Fibroblast of skin of back (primary cell): ENCODE data around the gene SULF2.

Experiments used
- DNase-seq: peaks from one replicate; pipeline ENCODE4 v3.0.0-alpha.2; 2013

Gene SULF2

DNA sequence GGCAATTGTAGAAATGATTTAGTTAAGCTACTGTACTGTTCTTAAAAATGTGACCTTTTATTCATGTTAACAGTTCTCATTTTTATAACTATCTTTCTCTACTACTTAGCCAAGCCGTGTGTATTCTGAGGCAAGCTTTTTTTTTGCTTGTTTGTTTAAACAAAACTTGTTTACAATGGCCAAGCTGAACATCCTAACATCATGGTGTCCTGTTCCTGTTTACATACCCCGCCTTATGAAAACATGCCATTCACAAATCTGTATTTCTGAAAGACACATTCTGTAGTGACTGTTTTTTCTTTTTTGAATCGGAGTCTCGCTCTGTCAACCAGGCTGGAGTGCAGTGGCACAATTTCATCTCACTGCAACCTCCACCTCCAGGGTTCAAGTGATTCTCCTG is 142.7 kb downstream of the SULF2 start:
- no peak for DNase-seq

GRCh38 chr20:47642118-47642517 is 143.2 kb downstream of the SULF2 start:
- DNase-seq: no peak

- DNase-seq: no peak
Measured at GRCh38 chr20:47638851-47639250, 146.4 kb downstream of the SULF2 start.

- DNase-seq: no peak
Measured at GRCh38 chr20:47635256-47635655, 150.0 kb downstream of the SULF2 start.

- DNase-seq: no peak
Measured at GRCh38 chr20:47631078-47631477, 154.2 kb downstream of the SULF2 start.

DNA sequence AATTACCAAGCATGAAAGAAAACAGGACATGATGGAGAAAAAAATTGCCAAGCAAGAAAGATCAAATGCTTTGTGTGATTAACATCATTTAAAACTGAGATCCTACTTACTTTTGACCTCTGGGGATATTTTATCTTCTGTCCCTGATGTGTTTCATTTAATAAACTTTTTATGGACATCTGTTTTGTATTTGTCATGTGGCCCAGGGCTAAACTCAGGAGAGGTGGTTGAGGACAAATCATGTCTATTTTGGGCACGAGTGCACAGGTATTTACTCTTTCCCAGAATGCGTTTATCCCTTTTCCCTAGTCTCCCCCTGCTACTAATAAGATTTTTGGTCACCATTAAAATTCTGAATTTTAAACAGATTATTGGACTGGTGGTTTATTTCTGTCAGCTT is 155.4 kb downstream of the SULF2 start:
- DNase-seq: no peak

DNA sequence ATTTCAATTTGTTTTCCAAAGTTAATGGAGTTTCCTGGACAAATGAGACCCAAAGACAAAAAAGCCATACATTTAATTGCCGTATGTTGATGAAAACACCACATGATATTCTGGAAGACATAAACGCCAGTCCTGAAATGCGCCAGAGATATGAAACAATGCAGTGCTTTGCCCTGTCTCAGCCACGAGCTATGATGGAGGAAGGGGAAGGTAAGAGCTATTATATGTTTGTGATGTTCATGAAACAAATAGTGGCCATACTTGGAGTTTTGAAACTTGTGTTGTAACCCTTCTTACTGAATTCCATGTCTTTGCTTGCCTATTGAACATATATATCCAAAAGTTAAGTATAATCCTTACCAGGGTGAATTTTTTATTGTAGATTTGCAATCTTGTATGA is 157.7 kb downstream of the SULF2 start:
- no peak for DNase-seq

GRCh38 chr20:47623206-47623605 is 162.1 kb downstream of the SULF2 start:
- DNase-seq: no peak

GRCh38 chr20:47622118-47622665 is 163.1 kb downstream of the SULF2 start:
- no peak for DNase-seq

DNA sequence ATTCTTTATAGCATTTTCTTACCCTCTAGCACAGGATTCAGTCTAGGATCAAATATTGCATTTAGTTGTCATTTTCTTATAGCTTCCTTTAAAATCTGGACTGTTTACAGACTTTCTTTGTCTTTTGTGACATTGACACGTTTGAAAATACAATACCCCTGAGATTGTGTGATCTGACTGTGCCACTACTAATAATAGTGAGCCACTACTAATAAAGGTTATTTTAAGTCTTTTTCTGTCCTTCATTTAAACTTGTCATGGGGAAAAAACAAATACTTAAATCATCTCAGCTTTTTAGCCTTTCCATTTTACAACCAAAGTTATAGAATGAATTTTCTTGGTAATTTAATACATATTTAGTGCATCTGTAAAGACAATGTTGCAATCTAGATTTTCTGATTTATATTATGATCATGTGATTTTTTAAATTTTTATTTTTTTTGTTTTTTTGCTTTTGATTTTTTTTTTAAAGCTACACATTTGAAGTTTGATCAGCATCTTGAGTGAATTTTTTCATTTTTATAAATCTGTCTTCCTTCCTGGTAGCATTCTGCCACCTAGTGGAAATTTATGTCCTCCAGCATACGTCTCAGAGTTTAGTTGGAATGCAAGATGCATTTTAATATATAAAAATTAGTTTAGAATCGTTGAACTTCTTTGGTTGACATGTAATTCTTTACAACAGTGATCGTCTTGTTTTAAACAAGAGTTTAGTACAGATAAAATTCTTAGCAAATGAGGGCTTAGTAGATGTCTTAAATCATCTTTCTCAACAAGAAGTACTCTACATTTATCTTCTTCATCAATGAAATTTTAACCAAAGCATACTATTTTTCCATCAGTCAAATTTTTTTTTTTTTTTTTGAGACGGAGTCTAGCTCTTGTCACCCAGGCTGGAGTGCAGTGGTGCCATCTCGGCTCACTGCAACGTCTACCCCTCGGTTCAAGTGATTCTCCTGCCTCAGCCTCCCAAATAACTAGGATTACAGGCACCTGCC is 164.2 kb downstream of the SULF2 start:
- peak; percentile 68 for DNase-seq

- no peak for DNase-seq
Measured at GRCh38 chr20:47618479-47618878, 166.8 kb downstream of the SULF2 start.

DNA sequence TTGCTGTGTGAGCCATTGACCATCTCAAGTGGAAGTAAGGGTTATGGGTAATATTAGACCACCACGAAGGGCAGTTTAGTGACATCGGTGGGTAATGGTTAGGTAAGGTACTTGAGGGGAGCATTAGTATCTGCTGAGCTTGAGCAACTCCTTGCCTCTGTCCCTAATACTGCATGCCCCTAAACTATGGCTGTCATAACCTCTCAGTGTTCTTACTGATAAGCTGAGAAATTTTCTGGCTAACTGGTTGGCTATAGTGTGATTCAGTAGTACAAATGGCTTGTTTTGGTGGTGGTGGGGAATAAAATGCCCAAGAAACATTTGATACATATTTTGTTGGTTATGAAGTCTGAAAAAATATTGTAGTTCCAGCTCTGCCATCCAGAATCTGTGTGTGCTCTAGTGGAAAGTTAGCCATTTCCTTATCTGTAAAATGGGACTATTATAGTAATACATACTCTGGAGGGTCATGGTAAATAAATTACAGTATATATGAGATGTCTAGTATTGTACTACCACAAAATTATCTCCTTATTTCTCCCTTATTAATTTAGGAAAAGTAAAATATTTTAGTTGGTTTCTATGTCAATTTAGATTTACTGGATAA is 170.5 kb downstream of the SULF2 start:
- no peak for DNase-seq

- no peak for DNase-seq
Measured at GRCh38 chr20:47612670-47613069, 172.6 kb downstream of the SULF2 start.

GRCh38 chr20:47611785-47612184 is 173.5 kb downstream of the SULF2 start:
- no peak for DNase-seq

GRCh38 chr20:47610945-47611250 is 174.4 kb downstream of the SULF2 start:
- DNase-seq: no peak

- peak; percentile 82 for DNase-seq
Measured at GRCh38 chr20:47610247-47610944, 174.9 kb downstream of the SULF2 start.

- DNase-seq: no peak
Measured at GRCh38 chr20:47609001-47609400, 176.3 kb downstream of the SULF2 start.
